Esophagus muscularis mucosa (tissue), 4 donors: ENCODE measurements around the gene ZBTB45.

Source experiments
- CTCF ChIP-seq, 3 experiments: fragments of 200-600 bp in 2 of 3; fragments of 450-650 bp in 1 of 3; sonication (generic) in 2 of 3; IDR thresholded peaks; one replicate each; pipeline ENCODE4 v1.5.1; 2017 to 2019; ENCODE audit warnings: antibody characterized with exemption in 3 of 3, mild to moderate bottlenecking in 2 of 3, moderate library complexity in 1 of 3
- EP300 ChIP-seq: sonication (generic); formaldehyde crosslinking; IDR thresholded peaks from one replicate; pipeline ENCODE4 v1.6.1; 2017; ENCODE audit warnings: antibody characterized with exemption
- POLR2AphosphoS5 ChIP-seq, 2 donors: sonication (generic); formaldehyde crosslinking; IDR thresholded peaks; one replicate each; pipeline ENCODE4 v1.6.1; 2017; ENCODE audit warnings: antibody characterized with exemption in 2 of 2

GRCh38 chr19:58492265-58492664 lies 27.3 kb downstream of the ZBTB45 start:
- TF ChIP-seq CTCF (IDR thresholded peaks at IDR 0.05) (no peak), POLR2AphosphoS5 (IDR thresholded peaks at IDR 0.05) (no peak), EP300 (no peak)
